Neural cell (in vitro differentiated cells): Measurements from ENCODE around the gene PARP9.
"Not testable (repeated sequence)": the region's sequence is repeated elsewhere in the genome, so short reads cannot be mapped to it uniquely, and the experiment has no call there.

Experiments
- CTCF ChIP-seq: fragments of 450-650 bp; IDR thresholded peaks from 2 replicates; pipeline ENCODE4 v1.5.1; 2014; ENCODE audit warnings: antibody characterized with exemption, mild to moderate bottlenecking, moderate library complexity; ENCODE audit not compliant: poor library complexity, severe bottlenecking
- EP300 ChIP-seq: fragments of 450-650 bp; conservative IDR thresholded peaks from 2 replicates; pipeline ENCODE4 v1.6.1; 2014; ENCODE audit warnings: antibody characterized with exemption, mild to moderate bottlenecking, moderate library complexity; ENCODE audit not compliant: poor library complexity, severe bottlenecking
- EZH2 ChIP-seq: fragments of 200-600, 300-800 bp; shearing (Covaris generic), sonication (generic); IDR thresholded peaks from 2 replicates; pipeline ENCODE4 v1.6.1; 2014; ENCODE audit warnings: antibody characterized with exemption, low read length, borderline replicate concordance, mild to moderate bottlenecking; ENCODE audit not compliant: insufficient read depth, poor library complexity, severe bottlenecking
- MXI1 ChIP-seq: fragments of 450-650 bp; conservative IDR thresholded peaks from 2 replicates; pipeline ENCODE4 v1.6.1; 2014; ENCODE audit warnings: antibody characterized with exemption, mild to moderate bottlenecking; ENCODE audit not compliant: poor library complexity, severe bottlenecking
- POLR2AphosphoS5 ChIP-seq: IDR thresholded peaks from 2 replicates; pipeline ENCODE4 v1.6.1; 2012
- RAD21 ChIP-seq: fragments of 450-650 bp; conservative IDR thresholded peaks from 2 replicates; pipeline ENCODE4 v1.6.1; 2014; ENCODE audit warnings: antibody characterized with exemption, mild to moderate bottlenecking, moderate library complexity
- REST ChIP-seq: IDR thresholded peaks from 2 replicates; pipeline ENCODE4 v1.6.1; 2012; ENCODE audit warnings: borderline replicate concordance
- SMC3 ChIP-seq: fragments of 450-650 bp; conservative IDR thresholded peaks from 2 replicates; pipeline ENCODE4 v1.6.1; 2014; ENCODE audit warnings: antibody characterized with exemption, mild to moderate bottlenecking, moderate library complexity; ENCODE audit not compliant: poor library complexity
- TAF1 ChIP-seq: IDR thresholded peaks from 2 replicates; pipeline ENCODE4 v1.6.1; 2012; ENCODE audit warnings: low read depth

GRCh38 chr3:122500964-122501363, 63.1 kb downstream of the PARP9 start:
- not testable (repeated sequence) for TF ChIP-seq POLR2AphosphoS5, CTCF, EP300, EZH2, REST, RAD21, MXI1, TAF1, SMC3
